Measurements from ENCODE around the gene NOTCH1.
"Not testable (repeated sequence)": the region's sequence is repeated elsewhere in the genome, so short reads cannot be mapped to it uniquely, and the experiment has no call there.

- TF ChIP-seq, protein P1, sequence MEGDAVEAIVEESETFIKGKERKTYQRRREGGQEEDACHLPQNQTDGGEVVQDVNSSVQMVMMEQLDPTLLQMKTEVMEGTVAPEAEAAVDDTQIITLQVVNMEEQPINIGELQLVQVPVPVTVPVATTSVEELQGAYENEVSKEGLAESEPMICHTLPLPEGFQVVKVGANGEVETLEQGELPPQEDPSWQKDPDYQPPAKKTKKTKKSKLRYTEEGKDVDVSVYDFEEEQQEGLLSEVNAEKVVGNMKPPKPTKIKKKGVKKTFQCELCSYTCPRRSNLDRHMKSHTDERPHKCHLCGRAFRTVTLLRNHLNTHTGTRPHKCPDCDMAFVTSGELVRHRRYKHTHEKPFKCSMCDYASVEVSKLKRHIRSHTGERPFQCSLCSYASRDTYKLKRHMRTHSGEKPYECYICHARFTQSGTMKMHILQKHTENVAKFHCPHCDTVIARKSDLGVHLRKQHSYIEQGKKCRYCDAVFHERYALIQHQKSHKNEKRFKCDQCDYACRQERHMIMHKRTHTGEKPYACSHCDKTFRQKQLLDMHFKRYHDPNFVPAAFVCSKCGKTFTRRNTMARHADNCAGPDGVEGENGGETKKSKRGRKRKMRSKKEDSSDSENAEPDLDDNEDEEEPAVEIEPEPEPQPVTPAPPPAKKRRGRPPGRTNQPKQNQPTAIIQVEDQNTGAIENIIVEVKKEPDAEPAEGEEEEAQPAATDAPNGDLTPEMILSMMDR (IDR thresholded peaks at IDR 0.05): not testable (repeated sequence)
- not testable (repeated sequence) for TF ChIP-seq EP300, POLR2AphosphoS5 (IDR thresholded peaks at IDR 0.05)
Observed at GRCh38 chr9:136574606-136575005, 28.8 kb upstream of the NOTCH1 start.

All from gastroesophageal sphincter (tissue), 3 donors.